Sigmoid colon (tissue), 4 donors: ENCODE measurements around the gene RECK.

Experiments
- EP300 ChIP-seq, 4 donors: sonication (generic); formaldehyde crosslinking; IDR thresholded peaks; one replicate each; pipeline ENCODE4 v1.6.1; 2017; ENCODE audit warnings: antibody characterized with exemption in 4 of 4
- POLR2A ChIP-seq, 2 donors: fragments of 450-650 bp; IDR thresholded peaks; one replicate each; pipeline ENCODE4 v1.6.1; 2016; ENCODE audit warnings: antibody characterized with exemption in 2 of 2, mild to moderate bottlenecking in 2 of 2, moderate library complexity in 2 of 2
- TF ChIP-seq, protein P1 (sequence below), 4 experiments: fragments of 450-650 bp in 3 of 4; fragments of 200-600 bp in 1 of 4; IDR thresholded peaks; one replicate each; pipeline ENCODE4 v1.5.1; 2016 to 2019; ENCODE audit warnings: antibody characterized with exemption in 4 of 4, mild to moderate bottlenecking in 3 of 4, moderate library complexity in 2 of 4

GRCh38 chr9:36110434-36110833 lies 73.7 kb downstream of the RECK start:
- TF ChIP-seq, protein P1, sequence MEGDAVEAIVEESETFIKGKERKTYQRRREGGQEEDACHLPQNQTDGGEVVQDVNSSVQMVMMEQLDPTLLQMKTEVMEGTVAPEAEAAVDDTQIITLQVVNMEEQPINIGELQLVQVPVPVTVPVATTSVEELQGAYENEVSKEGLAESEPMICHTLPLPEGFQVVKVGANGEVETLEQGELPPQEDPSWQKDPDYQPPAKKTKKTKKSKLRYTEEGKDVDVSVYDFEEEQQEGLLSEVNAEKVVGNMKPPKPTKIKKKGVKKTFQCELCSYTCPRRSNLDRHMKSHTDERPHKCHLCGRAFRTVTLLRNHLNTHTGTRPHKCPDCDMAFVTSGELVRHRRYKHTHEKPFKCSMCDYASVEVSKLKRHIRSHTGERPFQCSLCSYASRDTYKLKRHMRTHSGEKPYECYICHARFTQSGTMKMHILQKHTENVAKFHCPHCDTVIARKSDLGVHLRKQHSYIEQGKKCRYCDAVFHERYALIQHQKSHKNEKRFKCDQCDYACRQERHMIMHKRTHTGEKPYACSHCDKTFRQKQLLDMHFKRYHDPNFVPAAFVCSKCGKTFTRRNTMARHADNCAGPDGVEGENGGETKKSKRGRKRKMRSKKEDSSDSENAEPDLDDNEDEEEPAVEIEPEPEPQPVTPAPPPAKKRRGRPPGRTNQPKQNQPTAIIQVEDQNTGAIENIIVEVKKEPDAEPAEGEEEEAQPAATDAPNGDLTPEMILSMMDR (IDR thresholded peaks at IDR 0.05): no peak
- TF ChIP-seq EP300 (IDR thresholded peaks at IDR 0.05) (no peak), POLR2A (IDR thresholded peaks at IDR 0.05) (no peak)
